Ishikawa (cell line): ENCODE data around the gene NUP210L.

Experiments
- CEBPB ChIP-seq: IDR thresholded peaks from 2 replicates; pipeline ENCODE4 v1.6.1; 2012
- CREB1 ChIP-seq: IDR thresholded peaks from 2 replicates; pipeline ENCODE4 v1.6.1; 2012; ENCODE audit warnings: low read depth
- EGR1 ChIP-seq: IDR thresholded peaks from 2 replicates; pipeline ENCODE4 v1.6.1; 2012
- EP300 ChIP-seq: IDR thresholded peaks from 2 replicates; pipeline ENCODE4 v1.6.1; 2012; ENCODE audit warnings: borderline replicate concordance
- RAD21 ChIP-seq: IDR thresholded peaks from 2 replicates; pipeline ENCODE4 v1.6.1; 2012; ENCODE audit warnings: low read depth
- REST ChIP-seq: IDR thresholded peaks from 2 replicates; pipeline ENCODE4 v1.6.1; 2012; ENCODE audit warnings: low read depth, mild to moderate bottlenecking
- TAF1 ChIP-seq: IDR thresholded peaks from 2 replicates; pipeline ENCODE4 v1.6.1; 2012; ENCODE audit warnings: low read depth, mild to moderate bottlenecking
- TCF12 ChIP-seq: IDR thresholded peaks from 2 replicates; pipeline ENCODE4 v1.6.1; 2012; ENCODE audit warnings: low read depth
- ZBTB7A ChIP-seq: IDR thresholded peaks from 2 replicates; pipeline ENCODE4 v1.6.1; 2012; ENCODE audit warnings: low read depth
- TF ChIP-seq, protein P1 (sequence below): IDR thresholded peaks from 2 replicates; pipeline ENCODE4 v1.6.1; 2012
- TF ChIP-seq, protein P2 (sequence below): IDR thresholded peaks from 2 replicates; pipeline ENCODE4 v1.6.1; 2012

GRCh38 chr1:154158307-154159125 lies 3.6 kb upstream of the NUP210L start:
- no peak for TF ChIP-seq EP300
- no peak for TF ChIP-seq TAF1
- TF ChIP-seq CEBPB: no peak
- TF ChIP-seq ZBTB7A: no peak
- no peak for TF ChIP-seq EGR1
- TF ChIP-seq REST: no peak
- TF ChIP-seq, protein P1, sequence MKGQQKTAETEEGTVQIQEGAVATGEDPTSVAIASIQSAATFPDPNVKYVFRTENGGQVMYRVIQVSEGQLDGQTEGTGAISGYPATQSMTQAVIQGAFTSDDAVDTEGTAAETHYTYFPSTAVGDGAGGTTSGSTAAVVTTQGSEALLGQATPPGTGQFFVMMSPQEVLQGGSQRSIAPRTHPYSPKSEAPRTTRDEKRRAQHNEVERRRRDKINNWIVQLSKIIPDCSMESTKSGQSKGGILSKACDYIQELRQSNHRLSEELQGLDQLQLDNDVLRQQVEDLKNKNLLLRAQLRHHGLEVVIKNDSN: no peak
- TF ChIP-seq TCF12: no peak
- TF ChIP-seq, protein P2, sequence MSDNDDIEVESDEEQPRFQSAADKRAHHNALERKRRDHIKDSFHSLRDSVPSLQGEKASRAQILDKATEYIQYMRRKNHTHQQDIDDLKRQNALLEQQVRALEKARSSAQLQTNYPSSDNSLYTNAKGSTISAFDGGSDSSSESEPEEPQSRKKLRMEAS: no peak
- TF ChIP-seq CREB1: no peak
- TF ChIP-seq RAD21: no peak
